GM06990 (cell line): ENCODE data around the gene KRT77.

ENCODE experiments used
- DNase-seq: peaks from one replicate; pipeline ENCODE4 v3.0.0-alpha.2; 2011; ENCODE audit not compliant: insufficient read length; ENCODE audit errors: extremely low read depth
- H3K27me3 ChIP-seq: replicated peaks from 2 replicates; pipeline ENCODE4 v1.6.0; 2011; ENCODE audit warnings: low read length; ENCODE audit not compliant: control insufficient read depth, insufficient read depth
- H3K36me3 ChIP-seq: 2 replicates; pipeline ENCODE4 v1.5.1; 2011; ENCODE audit warnings: low read length; ENCODE audit not compliant: control insufficient read depth, insufficient read depth
- H3K4me3 ChIP-seq: replicated peaks from 2 replicates; pipeline ENCODE4 v1.5.1; 2011; ENCODE audit warnings: low read depth, mild to moderate bottlenecking, control low read depth, low read length
- CTCF ChIP-seq: IDR thresholded peaks from 2 replicates; pipeline ENCODE4 v1.5.1; 2011; ENCODE audit warnings: low read length, control low read depth, mild to moderate bottlenecking, inconsistent platforms; ENCODE audit not compliant: insufficient read depth, poor library complexity, severe bottlenecking

The KRT77 gene

GRCh38 chr12:52646613-52647012, 56.7 kb downstream of the KRT77 start:
- H3K27me3 ChIP-seq = no peaks in the 10 kb centered on the region; the same call in 1 of the 2 replicates
- no peak for DNase-seq
- H3K4me3 ChIP-seq = no peak overlapping the region
- TF ChIP-seq CTCF = no peak
- no peaks in the 10 kb centered on the region for H3K36me3 ChIP-seq

GRCh38 chr12:52645982-52646381, 57.3 kb downstream of the KRT77 start:
- no peak overlapping the region for H3K4me3 ChIP-seq
- no peaks in the 10 kb centered on the region; the same call in 1 of the 2 replicates for H3K27me3 ChIP-seq
- no peaks in the 10 kb centered on the region for H3K36me3 ChIP-seq
- TF ChIP-seq CTCF = no peak
- no peak for DNase-seq

- DNase-seq = no peak
- Histone ChIP-seq H3K27me3 (no peaks in the 10 kb centered on the region; the same call in 1 of the 2 replicates), H3K4me3 (no peak overlapping the region), H3K36me3 (no peaks in the 10 kb centered on the region)
- no peak for TF ChIP-seq CTCF
Measured at GRCh38 chr12:52645120-52645761, 58.1 kb downstream of the KRT77 start.

- Histone ChIP-seq H3K4me3 (no peak overlapping the region), H3K36me3 (no peaks in the 10 kb centered on the region), H3K27me3 (no peaks in the 10 kb centered on the region; the same call in 1 of the 2 replicates)
- DNase-seq = no peak
- no peak for TF ChIP-seq CTCF
Measured at GRCh38 chr12:52644078-52644415, 59.3 kb downstream of the KRT77 start.

GRCh38 chr12:52643233-52644077, 59.9 kb downstream of the KRT77 start:
- Histone ChIP-seq H3K27me3 (no peaks in the 10 kb centered on the region; the same call in 1 of the 2 replicates), H3K36me3 (no peaks in the 10 kb centered on the region), H3K4me3 (no peak overlapping the region)
- TF ChIP-seq CTCF = no peak
- no peak for DNase-seq
